Hepatic stellate cell (primary cell): ENCODE results near the gene HAAO.
"Not testable (repeated sequence)": the region's sequence is repeated elsewhere in the genome, so short reads cannot be mapped to it uniquely, and the experiment has no call there.

Source experiments
- DNase-seq: peaks from one replicate; pipeline ENCODE4 v3.0.0; 2011; ENCODE audit warnings: low spot score

The HAAO gene

GRCh38 chr2:42747422-42747821, 45.0 kb downstream of the HAAO start:
- no peak for DNase-seq

GRCh38 chr2:42744545-42745082, 47.8 kb downstream of the HAAO start:
- no peak for DNase-seq

DNA sequence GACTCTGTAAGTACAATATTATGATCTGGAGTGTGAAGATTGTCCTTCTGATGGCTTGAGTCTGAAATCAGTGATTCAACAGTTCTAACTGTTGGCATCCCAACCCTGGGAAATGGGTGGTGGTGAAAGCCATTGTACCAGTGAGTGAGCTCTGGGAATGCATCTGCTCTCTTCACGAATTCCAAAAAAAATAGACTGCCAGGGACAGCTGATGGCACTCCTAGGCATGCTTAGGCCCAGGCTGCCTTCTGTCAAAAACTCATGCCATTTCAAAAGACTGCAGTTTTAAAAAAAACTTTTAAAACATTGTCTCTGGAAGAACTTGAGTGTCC, 48.8 kb downstream of the HAAO start:
- DNase-seq: no peak

DNA sequence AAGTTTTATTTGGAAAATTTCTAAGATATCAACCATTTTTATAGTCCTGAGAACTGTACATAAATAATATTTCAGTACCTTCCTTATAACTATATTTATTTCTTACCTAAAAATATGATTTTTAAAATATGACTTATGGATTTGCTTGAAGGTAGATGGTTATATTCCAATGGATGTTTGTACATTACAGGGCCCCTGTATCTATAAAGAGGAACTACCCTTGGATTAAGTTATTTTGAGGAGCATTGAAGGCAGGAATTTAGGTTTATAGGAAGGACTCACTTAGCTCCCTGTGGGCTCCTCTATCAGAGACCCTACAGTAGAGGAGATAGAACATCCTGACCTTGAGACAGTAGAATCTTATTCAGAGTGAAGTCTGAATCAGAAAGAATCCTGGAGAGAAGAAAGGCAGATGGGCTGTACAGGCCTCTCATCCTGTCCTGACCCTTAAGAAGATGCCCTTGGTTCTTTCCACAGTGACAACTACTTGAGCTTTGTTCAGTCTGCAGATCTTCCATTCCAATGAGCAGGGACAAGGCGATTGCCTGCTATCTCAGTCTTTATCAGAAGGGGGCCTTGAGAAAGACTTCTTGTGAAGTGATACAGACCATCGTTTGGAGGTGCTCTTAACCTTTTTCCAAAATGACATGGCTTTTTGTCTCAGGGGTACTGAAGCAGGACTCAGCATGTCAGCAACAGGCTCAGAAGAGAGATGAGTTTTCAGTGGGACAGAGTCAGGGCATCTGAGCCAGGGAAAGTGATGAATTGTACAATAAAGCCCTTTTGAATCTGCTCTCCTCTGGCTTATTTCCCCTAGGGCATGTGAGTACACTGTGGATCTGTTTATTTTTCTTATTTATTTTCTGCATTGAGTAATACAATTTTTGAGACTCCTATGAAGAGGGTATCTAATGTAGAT, 49.4 kb downstream of the HAAO start:
- no peak for DNase-seq

GRCh38 chr2:42741140-42741539, 51.2 kb downstream of the HAAO start:
- DNase-seq: no peak

GRCh38 chr2:42736598-42737322, 55.6 kb downstream of the HAAO start:
- DNase-seq: no peak

DNA sequence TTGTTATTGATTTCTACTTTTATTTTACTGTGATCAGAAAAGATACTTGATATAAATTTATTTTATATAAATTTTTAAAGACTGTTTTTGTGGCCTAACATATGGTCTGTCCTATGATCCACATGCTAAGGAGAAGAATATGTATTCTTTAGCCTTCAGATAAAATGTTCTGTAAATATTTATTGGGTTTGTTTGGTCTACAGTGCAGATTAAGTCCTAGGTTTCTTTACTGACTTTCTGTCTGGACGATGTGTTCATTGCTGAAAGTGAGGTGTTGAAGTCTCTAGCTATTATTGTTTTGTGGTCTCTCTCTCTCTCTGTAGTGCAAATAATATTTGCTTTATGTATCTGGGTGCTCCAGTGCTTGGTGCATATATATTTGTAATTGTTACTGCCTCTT, 58.5 kb downstream of the HAAO start:
- DNase-seq: no peak

- DNase-seq: not testable (repeated sequence)
Observed at GRCh38 chr2:42731316-42731715, 61.1 kb downstream of the HAAO start.

DNA sequence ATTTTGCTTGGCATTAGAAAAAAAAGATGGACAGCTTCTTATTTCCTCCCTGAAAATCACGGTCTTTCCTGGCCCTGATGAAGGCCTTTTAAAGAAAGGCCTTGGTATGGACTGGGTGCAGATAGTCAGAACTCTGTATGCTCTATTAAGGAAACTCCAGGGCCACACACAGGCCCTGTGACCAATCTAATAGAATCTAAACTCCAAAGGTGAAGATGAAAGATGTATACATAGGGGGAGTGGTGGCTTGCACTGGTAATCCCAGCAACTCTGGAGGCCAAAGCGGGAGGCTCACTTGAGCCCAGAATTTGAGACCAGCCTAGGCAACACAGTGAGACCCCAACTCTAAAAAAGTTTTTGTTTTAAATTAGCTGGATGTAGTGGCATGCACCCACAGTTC, 65.7 kb downstream of the HAAO start:
- no peak for DNase-seq

DNA sequence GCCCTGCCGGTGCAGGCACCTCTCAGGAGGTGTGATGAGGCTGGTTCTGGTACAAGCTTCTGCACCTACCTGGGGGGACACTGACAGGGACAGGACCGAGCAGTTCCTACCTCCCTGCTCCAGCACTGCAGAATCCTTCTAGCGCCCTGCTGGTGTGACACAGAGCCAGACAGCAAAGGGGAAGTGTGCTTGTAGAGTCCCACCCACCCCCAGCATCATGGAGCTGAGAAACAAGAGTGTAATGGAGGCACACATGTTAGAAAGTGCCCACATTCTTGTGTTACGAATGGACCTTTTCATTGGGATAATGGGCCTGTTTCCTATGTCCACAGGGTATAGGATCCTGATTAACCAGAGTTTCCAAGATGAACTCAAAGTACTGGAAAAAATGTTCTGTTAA, 66.7 kb downstream of the HAAO start:
- DNase-seq: no peak

- DNase-seq: no peak
Observed at GRCh38 chr2:42724886-42725285, 67.5 kb downstream of the HAAO start.

DNA sequence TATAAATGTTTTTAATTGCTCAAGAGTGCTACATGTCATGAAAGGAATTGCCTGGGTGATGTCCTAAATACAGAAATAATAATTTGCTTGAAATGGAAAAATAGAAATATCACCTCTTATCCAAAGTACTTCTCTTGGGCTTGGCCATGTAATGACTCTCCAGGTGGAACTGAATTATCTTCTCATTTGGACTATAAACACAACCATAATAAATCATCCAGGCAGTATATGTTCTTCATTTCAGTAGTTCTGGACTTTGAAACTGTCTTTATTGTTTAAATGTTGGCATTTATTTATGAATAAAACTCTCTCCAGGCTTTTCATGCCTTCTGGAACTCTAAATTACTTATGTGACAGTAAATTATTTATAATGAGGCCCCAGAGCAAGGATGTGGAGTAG, 68.9 kb downstream of the HAAO start:
- DNase-seq: no peak

DNA sequence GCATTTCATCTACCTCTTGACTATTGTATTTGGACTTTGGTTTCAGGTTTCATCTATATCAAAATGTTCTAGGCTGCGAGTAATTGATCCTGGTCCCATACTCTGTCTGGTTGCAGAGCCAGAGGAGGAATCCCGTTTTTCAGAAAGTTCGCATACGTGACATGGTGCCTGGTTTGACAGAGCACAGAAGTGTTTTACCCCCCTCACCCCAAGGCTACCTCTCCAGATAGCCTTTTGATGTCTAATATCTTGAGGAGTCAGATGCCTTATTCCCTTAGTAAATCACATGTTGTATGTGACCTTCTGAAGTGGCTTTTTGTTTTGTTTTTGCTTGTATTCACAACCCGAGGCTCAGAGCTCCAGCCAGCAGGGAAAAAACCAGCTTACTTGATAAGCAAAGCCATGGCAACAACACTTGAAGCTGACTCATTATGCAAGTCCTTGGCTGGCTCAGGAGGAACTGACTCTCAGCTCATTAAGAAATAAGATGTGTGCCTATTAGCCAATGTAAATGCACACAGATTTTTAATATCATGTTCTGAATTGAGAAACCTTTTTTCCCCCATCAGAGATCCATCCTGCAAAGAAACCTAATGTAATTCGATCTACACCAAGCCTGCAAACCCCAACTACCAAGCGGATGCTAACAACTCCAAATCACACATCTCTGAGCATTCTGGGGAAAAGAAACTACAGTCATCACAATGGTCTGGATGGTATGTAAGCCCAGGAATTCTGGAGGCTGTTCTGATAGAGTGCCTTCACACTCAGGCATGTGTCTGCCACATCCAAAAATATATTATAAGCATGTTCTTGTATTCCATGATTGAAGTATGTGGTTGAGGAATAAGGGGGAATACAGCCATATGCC, 69.8 kb downstream of the HAAO start:
- peak; percentile 40 for DNase-seq

DNA sequence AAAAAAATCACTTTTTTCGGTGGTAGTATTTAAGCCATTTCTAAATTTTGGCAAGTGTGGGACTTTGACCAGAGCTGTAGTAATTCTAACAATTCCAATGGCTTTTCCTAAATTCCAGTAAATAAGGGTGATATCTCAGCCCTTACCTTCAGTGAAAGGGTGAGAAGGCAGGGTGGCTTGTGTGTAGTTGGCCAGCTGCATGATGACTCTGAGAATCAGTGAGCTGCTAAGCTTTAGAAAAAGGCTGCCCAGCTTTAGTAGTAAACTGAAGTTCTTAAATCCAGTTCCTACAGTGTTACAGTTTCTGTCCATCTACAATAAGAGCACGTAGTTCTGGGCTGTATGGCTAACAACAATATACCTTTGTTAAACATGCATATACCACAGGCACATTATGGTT, 70.5 kb downstream of the HAAO start:
- DNase-seq: no peak
